Occipital lobe (tissue), 2 donors: ENCODE measurements around the gene KMT2C. TPM values are rescaled to one million over a fixed set of nuclear protein-coding genes. Genes with fewer than 3 reads are reported as not detected.
"Not testable (repeated sequence)": the region's sequence is repeated elsewhere in the genome, so short reads cannot be mapped to it uniquely, and the experiment has no call there.

Experiments
- DNase-seq: peaks from one replicate; lab custom pipeline; 2025; lab: John Stamatoyannopoulos, UW
- total RNA-seq: library from RNA; depleted of rRNA; stranded (reverse); fragments of >200 nt; gene quantifications from one replicate; pipeline ENCODE4 v1.2.3, GENCODE V29; 2014

Gene KMT2C
- total RNA-seq, 1 donor from 2014 or later: 77.7 TPM

DNA sequence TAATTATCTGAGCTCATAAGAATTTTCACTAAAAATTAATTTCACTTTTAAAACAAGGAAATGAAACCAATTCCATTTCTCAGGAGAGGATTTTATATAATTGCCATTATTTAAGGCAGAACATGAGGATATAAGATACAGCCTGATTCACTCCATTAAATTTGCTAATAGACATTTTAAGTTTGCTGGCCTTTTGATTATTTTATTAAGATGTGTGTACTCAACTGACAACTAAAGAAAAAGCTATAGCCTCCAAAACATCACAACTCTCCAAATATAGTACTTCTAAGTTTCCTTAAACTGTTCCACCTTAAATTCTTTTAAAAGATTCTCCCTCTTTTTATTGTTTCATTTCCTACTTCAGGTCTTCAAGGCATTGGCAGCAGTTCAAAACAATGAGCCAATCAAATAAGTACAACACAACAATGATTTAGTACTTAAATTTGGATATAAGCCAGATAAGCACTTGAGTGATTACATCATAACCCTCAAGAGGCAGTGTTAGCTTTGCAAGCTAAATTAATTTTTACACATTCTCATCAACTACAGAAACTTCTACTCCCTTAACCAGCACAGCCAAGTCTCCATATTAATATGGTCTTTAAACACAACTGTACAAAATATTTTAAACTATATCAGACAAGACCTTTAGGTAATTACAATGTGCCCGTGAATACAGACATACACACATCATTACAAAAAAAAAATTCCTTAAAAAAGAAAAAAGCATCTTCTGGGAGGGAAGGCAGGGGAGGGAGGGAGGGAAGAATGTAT lies 121.8 kb downstream of the KMT2C start:
- DNase-seq: no peak

DNA sequence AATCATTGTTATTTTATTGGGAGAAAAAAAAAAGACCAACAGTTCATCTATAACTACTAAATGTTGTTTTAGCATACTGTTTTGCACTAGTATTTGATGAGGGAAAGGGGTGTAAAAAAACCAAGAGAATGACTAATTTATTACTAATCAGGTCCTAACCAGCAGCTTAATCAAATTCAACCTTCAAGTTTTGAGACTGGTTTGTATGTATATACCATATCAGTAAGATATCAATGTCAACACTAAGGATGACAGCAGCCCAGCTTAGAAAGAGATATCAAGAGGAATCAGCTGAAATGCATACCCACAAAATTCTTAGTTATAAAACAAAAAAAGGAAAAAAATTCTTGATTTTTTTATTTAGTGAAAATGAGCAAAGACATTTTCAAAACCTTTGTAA lies 122.6 kb downstream of the KMT2C start:
- no peak for DNase-seq

DNA sequence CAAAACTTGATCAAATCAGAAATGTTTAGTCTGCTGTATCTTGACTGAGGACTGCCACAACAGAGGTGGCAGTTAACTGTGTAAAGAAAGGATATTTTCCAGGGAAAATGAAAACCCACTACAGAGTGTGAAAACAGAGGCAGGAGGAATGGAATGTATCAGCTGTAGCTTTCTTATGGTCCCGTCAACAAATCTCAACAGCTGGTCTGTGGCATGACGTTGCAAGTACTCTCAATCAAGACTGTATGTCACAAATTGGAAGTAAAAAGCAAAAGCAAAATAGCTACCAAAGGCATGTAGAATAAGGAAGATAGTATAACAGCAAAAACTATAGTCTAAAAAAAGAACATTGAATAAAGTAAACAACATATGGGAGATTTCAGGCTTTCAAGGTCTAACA lies 123.5 kb downstream of the KMT2C start:
- no peak for DNase-seq

DNA sequence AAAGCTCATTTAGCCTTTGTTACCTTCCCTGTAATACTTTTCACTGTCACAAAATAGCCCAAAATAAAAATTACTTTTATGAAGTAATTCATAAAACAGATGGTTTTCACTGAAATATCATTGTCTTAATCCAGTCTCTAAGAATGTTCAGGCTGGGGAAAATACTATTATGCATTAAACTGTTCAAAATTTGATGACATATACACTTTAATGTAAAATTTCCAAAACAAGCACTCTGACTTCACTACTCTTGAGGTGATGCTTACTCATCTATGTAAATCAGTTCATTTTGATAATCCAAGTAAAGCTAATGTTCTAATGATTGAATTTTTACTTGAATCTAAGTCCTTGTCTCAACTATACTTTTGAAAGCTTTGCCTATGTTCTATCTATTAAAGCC lies 127.9 kb downstream of the KMT2C start:
- no peak for DNase-seq

DNA sequence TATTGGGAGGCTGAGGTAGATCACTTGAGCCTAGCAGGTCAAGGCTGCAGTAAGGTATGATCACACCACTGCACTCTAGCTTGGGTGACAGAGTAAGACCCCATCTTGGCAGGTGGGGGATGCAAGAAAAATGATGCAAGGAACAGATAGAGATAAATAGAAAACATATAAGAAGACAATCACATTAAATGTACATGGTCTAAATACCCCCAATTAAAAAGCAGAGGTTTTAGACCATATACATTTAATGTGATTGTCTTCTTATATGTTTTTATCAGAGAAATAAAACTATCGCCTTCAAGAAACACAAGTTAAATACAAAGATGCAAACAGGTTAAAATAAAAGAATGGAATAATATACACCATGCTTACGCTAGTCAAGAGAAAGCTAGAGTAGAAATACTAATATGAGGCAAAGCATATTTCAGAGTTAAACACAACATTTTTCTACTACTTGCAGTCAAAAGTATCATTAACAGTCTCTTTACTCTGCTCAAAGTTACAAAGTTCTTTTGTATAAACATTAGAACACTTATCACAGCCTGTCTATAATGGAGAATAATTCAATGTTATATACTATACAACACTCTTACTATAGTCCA lies 136.2 kb downstream of the KMT2C start:
- DNase-seq: not testable (repeated sequence)

DNA sequence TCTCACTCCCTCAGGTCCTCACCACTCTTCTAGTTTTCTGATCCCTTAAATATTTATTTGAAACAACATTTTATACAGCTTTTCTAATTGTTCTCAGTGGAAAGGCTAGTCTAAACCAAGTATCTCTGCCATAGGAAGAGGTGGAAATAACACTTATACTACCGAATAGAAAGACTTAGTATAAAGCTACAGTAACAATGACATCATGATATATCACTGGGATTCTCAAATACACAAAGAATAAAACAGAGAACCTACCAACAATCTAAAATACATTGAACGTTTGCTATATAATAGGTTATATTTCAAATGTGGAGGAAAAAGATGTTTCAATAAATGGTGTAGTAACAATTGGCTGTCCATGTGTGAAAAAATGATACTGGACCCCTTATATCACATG lies 142.9 kb downstream of the KMT2C start:
- no peak for DNase-seq

DNA sequence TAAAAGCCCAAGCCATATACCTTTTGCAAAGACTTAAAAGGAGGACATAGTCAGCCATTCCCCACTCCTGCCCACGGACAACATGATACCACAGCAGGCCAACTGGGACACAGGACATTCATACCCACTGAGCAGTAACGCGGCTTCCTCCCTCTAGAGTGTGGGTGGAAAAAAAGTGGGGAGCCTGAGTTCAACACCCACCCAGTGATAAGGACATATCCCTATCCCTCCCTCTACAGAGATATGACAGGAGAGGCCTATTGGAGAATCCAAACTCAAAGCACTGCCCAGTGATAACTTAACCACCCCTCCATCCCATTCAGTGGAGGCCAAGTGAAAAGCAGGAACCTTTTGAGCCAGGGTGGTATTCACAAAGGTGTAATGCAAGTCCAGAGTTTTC lies 148.8 kb downstream of the KMT2C start:
- not testable (repeated sequence) for DNase-seq

DNA sequence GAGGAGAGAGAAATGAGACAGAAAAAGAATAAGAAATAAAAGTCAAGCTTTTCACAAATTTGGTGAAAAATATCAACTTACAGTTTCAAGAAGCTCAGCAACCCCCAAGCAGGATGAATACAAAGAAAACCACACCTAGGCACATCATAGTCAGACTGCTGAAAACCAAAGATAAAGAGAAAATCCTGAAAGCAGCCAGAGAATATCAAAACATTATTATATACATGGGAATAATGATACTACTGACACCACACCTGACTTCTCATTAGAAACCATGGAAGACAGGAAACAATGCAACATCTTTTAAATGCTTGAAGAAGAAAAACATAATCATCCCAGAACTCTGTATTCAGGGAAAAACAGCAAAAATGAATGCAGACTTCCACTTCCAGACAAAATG lies 149.6 kb downstream of the KMT2C start:
- DNase-seq: not testable (repeated sequence)

DNA sequence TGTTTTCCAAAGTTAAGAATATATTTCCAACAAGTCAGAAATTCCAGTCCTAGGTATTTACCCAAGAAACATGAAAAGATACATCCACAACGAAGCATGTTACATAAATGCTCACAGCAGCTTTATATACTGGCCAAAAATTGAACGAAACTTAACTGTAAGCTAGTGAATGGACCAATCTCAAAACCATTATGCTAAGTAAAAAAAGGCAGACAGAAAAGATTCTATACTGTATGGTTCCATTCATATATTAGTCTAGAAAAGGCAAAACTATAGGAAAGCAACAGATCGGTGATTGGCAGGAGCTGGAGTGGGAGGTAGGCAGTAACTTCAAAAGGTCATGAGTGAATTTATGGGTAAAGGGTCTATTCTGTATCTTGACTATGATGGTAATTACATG lies 150.8 kb downstream of the KMT2C start:
- DNase-seq: not testable (repeated sequence)

DNA sequence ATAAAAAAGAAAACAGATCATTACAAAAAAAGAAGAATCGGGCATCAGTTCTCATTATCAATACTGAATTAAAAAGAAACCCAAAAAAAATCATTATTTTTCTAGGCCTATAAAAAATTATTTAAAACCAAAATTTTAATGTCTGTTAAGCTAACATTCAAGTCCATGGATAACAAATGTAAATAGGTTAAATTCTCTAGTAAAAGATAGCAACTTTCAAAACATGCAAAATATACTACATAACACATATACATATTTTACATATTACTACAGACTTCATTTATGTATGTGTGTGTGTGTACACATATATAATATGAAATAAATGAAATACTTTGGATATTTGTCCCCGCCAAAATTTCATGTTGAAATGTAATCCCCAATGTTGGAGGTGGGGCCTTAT lies 158.1 kb downstream of the KMT2C start:
- DNase-seq: not testable (repeated sequence)

DNA sequence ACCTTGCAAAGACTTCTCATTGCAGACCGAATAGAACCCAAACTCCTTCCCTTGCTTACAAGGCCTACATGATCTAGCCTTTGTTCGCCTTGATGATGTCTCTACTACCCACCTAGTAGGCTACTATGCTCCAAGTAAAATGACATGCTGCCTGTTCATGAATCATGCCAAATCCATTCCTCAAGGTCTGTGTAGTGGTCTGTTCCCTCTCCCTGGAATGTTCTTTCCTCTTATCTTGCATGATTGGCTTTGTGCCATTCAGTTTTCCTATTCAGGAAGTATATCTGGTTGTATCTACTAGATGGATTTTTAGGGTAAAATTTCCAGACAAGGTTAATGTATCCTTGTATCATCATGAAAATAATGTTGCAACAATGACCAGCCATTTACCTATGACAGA lies 165.4 kb downstream of the KMT2C start:
- not testable (repeated sequence) for DNase-seq

DNA sequence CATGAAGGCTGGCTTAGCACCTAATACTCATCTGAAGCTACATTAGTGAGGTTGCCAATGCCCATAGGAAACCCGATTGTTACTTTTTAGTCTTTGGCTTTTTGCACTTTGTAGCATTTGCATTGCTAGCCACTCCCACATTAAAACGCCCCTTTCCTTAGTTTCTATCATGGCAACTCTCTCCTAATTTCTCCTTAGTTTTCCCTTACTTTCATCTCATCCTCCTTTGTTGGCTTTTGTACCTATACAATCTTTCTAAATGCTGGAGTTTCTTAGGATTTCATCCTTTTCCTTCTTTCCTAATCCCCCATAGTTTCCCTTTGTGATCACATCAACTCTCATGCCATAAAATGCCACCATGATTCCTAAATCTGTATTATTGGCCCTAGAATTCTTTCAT lies 168.9 kb downstream of the KMT2C start:
- DNase-seq: not testable (repeated sequence)

DNA sequence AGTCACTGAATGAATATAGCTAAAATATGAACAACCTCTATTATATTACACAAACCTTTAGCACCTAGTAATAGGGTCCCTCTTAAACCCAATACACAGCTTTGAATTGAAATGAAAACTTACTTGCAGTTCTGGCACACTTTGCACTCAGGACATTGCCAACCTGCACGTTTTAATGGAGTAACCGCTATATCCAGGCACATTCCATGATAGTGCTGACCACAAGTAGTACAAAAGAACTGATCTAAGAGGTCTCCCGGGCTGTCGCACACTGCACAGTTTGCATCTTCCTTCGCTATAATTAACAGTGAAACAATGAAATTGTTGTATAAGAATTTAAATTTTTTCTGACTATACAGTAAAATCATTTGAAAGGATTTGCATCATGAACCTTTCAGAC lies 170.9 kb downstream of the KMT2C start:
- not testable (repeated sequence) for DNase-seq

DNA sequence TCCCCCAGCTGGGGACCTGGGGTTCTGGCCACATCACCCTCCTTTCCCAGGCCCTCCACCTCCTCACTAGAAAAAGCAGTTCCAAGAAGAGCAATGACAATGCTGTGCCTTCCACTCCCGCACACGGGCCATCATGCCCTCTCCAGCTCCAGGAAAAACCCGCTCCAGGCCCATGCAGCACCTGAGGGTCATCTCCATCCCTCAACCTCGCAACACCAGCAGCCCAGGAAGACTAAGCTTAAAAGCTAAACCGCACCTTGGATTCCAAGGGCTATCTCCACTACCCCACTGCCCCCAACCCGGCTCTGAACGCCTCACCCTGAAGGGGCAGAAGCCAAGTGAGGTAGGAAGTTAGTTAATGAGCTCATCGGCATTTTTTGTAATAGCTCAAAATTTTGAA lies 173.7 kb downstream of the KMT2C start:
- DNase-seq: not testable (repeated sequence)

DNA sequence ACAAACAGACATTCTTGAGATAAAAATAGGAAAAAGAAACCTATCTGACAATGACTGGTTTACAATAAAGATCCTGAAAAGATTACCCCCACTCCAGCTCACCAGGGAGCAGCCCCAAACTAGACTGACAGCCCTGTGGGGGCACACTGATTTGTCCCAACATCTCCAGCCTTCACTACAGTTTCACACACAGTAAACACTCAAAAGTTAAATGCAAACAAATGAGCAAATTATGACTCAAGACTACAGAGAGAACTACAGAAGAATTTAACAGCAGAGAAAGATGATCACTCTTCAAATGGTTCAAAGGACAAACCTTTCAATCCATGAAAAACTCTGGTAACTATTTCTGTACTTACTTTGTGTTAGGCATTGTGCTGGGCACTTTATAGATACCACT lies 176.2 kb downstream of the KMT2C start:
- not testable (repeated sequence) for DNase-seq

DNA sequence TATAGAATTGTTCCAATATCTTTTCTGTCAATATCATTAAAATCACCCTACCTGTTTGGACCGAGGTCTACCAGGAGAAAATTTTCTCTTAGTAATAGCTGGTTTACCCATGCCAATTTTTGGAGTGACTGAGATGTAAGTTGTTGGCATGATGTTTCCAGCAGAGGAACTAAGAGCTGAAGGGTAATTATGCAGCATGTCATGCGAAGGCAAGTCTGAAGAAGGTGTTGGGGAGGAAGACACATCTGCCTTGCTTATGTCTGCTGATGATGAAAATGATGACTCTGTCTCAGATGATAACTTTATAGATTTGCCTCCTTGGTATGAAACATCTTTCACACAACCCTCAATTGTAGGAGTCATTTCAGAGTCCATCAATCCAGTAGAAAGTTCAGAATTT lies 188.0 kb downstream of the KMT2C start:
- DNase-seq: not testable (repeated sequence)

DNA sequence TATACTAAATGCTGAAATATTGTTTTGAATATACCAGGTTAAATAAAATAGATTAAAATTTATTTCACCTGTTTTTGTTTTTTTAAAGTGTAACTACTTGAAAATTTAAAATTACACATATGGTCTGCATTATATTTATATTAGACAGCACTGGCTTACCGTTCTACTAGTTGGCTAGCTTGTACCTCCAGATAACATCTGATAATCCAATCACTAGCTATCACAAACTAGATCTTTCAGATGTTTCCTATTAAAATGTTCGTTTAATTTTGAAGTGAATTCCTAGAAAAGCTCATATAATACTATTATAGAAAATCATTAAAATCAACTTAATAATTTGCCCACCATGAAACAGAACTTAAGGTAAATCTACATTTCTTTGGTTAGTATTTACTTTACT lies 190.4 kb downstream of the KMT2C start:
- DNase-seq: not testable (repeated sequence)

DNA sequence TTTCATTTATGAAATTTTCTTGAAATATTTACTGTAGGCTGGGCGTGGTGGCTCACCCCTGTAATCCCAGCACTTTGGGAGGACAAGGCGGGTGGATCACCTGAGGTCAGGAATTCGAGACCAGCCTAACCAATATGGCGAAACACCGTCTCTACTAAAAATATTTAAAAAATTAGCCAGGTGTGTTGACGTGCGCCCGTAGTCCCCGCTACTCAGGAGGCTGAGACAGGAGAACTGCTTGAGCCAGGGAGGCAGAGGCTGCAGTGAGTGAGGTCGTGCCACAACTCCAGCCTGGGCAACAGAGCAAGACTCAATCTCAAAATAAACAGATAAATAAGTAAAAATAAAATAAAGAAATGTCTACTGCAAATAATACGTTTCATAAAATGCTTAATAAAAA lies 192.3 kb downstream of the KMT2C start:
- not testable (repeated sequence) for DNase-seq

DNA sequence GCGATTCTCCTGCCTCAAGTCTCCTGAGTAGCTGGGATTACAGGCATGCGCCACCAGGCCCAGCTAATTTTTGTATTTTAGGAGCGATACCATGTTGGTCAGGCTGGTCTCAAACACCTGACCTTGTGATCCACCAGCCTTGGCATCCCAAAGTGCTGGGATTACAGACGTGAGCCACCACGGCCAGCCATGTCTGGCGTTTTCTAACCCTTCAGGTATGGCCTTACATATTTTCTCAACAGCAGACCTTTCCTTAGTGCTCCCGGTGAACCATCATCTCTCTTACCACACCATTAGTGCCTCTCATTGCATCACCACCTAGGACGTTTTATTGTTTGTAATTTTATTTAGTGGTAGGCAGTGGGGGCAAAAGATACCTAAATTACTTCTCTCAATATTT lies 194.5 kb downstream of the KMT2C start:
- not testable (repeated sequence) for DNase-seq

DNA sequence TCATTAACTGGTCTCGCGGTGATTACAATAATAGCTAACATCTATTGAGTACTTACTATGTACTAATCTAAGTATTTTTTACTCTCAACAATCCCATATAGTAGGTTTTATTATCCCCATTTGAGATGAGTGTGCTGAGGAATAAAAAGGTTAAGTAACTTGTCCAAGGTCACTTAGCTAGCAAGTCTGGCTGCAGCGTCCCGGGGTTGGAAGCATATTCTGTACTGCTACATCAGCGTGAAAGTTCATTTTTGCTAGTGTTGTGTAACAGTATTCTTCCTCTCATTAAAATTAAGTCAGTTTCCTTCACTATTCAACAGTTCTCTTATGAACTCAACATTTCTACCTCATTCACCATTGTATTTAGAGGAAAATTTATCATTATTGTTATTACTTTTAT lies 199.5 kb downstream of the KMT2C start:
- DNase-seq: not testable (repeated sequence)

DNA sequence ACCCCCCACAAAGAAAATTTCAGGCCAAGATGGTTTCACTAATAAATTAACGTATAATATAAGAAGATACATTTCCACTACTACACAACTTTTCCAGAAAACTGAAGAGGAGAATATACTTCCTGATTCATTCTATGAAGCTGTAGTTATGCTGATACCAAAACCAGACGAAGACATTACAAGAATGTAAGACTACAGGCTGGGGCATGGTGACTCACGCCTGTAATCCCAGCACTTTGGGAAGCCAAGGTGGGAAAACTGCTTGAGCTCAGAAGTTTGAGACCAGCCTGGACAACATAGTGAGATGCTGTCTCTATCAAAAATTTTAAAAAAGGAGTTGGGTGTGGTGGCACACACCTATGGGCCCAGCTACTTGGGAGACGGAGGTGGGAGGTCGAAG lies 201.4 kb downstream of the KMT2C start:
- not testable (repeated sequence) for DNase-seq

DNA sequence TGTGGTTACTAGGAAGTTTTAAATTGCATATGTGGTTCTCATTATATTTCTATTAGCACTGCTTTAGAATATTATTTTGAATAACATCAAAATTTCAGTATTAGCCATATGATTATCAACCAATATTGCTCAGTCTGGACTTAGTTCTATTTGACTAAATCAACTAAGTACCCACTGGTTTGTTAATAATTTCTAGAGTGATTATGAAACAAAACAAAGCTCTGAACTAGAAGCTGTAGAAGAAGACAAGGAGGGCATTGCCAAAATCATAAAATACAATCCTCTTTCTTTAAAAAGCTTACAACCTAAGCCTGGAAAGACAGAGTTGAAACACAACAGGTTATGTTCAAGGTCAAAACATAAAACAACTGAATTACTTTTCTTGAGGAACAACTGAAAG lies 204.7 kb downstream of the KMT2C start:
- no peak for DNase-seq

DNA sequence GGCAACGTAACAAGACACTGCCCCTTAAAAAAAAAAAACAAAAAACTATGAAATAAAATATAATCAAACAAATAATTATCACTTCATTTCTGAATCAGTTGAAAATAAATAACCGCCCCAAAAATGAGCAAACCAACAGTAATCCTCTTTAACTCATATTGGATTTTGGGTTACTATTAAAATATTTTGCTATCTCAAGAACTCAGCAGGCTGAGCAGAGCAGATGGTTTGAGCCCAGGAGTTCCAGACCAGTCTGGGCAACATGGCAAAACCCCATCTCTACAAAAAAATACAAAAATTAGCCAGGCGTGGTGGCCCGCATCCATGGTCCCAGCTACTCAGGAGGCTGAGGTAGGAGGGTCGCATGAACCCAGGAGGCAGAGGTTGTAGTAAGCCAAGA lies 216.2 kb downstream of the KMT2C start:
- DNase-seq: not testable (repeated sequence)
